Measurements from ENCODE around the gene IGFBP5.

GRCh38 chr2:216665242-216665641 is 30.1 kb downstream of the IGFBP5 start:
- TF ChIP-seq, protein P1, sequence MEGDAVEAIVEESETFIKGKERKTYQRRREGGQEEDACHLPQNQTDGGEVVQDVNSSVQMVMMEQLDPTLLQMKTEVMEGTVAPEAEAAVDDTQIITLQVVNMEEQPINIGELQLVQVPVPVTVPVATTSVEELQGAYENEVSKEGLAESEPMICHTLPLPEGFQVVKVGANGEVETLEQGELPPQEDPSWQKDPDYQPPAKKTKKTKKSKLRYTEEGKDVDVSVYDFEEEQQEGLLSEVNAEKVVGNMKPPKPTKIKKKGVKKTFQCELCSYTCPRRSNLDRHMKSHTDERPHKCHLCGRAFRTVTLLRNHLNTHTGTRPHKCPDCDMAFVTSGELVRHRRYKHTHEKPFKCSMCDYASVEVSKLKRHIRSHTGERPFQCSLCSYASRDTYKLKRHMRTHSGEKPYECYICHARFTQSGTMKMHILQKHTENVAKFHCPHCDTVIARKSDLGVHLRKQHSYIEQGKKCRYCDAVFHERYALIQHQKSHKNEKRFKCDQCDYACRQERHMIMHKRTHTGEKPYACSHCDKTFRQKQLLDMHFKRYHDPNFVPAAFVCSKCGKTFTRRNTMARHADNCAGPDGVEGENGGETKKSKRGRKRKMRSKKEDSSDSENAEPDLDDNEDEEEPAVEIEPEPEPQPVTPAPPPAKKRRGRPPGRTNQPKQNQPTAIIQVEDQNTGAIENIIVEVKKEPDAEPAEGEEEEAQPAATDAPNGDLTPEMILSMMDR (conservative IDR thresholded peaks at IDR 0.05), result no peak
- no peak for TF ChIP-seq ZFX (IDR thresholded peaks at IDR 0.05)

All from C4-2B (cell line).